GM18519 (cell line): ENCODE measurements around the gene BIRC7.

Source experiments
- ATAC-seq: cut with Tn5 transposase; IDR thresholded peaks from one replicate; pipeline ENCODE4 v1.9.1; 2021; ENCODE audit warnings: mild to moderate bottlenecking, moderate library complexity; ENCODE audit not compliant: unreplicated experiment, low FRiP score

BIRC7 gene

GRCh38 chr20:63223121-63223825 lies 12.4 kb upstream of the BIRC7 start:
- ATAC-seq = no peak

- no peak for ATAC-seq
These were observed 11.9 kb upstream of the BIRC7 start for GRCh38 chr20:63223826-63224207.

GRCh38 chr20:63224412-63225081 lies 11.2 kb upstream of the BIRC7 start:
- ATAC-seq = no peak

GRCh38 chr20:63225082-63225454 lies 10.6 kb upstream of the BIRC7 start:
- no peak for ATAC-seq

- no peak for ATAC-seq
These were observed 9.4 kb upstream of the BIRC7 start for GRCh38 chr20:63226042-63226943.

- ATAC-seq = no peak
These were observed 8.4 kb upstream of the BIRC7 start for GRCh38 chr20:63227260-63227659.

GRCh38 chr20:63228806-63229205 lies 6.9 kb upstream of the BIRC7 start:
- no peak for ATAC-seq

- ATAC-seq = no peak
These were observed 4.9 kb upstream of the BIRC7 start for GRCh38 chr20:63230800-63231268.

- no peak for ATAC-seq
These were observed 3.3 kb upstream of the BIRC7 start for GRCh38 chr20:63232235-63233060.

- no peak for ATAC-seq
These were observed 2.7 kb upstream of the BIRC7 start for GRCh38 chr20:63233061-63233344.

- no peak for ATAC-seq
These were observed 1.8 kb upstream of the BIRC7 start for GRCh38 chr20:63233924-63234323.

GRCh38 chr20:63234693-63235398 lies 859 bp upstream of the BIRC7 start:
- ATAC-seq = no peak

GRCh38 chr20:63236116-63236837 lies 572 bp downstream of the BIRC7 start:
- ATAC-seq = no peak

GRCh38 chr20:63238031-63238430 lies 2.3 kb downstream of the BIRC7 start:
- ATAC-seq = no peak

GRCh38 chr20:63238514-63239125 lies 2.9 kb downstream of the BIRC7 start:
- ATAC-seq = no peak

- no peak for ATAC-seq
These were observed 3.7 kb downstream of the BIRC7 start for GRCh38 chr20:63239431-63239830.

- ATAC-seq = no peak
These were observed 4.3 kb downstream of the BIRC7 start for GRCh38 chr20:63240004-63240403.

GRCh38 chr20:63241272-63241671 lies 5.6 kb downstream of the BIRC7 start:
- no peak for ATAC-seq

- ATAC-seq = no peak
These were observed 7.0 kb downstream of the BIRC7 start for GRCh38 chr20:63242736-63243135.
